Stimulated activated naive CD8-positive, alpha-beta T cell treated with anti-CD3 and anti-CD28 coated beads, Interleukin-15, amount 100 ng/mL, for 72 hours (primary cell): ENCODE results near the gene ZC3HAV1L.
A peak's percentile ranks its signal among the peaks of the same experiment; 100 is the strongest.
"Not testable (repeated sequence)": the region's sequence is repeated elsewhere in the genome, so short reads cannot be mapped to it uniquely, and the experiment has no call there.

Experiments
- ATAC-seq: fragments of 150-1000 bp; cut with Tn5 transposase; 2 replicates; pipeline ENCODE4 v1.10.0; 2021; ENCODE audit warnings: mild to moderate bottlenecking, moderate library complexity
- DNase-seq, 2 donors: peaks; one replicate each; pipeline ENCODE4 v3.0.0; 2021 to 2022
- H3K27ac Mint-ChIP-seq, 2 donors: one replicate each; pipeline ENCODE4 v1.8.0; 2022; ENCODE audit warnings: mild to moderate bottlenecking in 2 of 2, mixed read lengths in 2 of 2, moderate library complexity in 2 of 2
- H3K27me3 Mint-ChIP-seq: one replicate; pipeline ENCODE4 v1.8.0; 2022; ENCODE audit warnings: mixed read lengths
- H3K4me1 Mint-ChIP-seq: one replicate; pipeline ENCODE4 v1.8.0; 2022; ENCODE audit warnings: mild to moderate bottlenecking, mixed read lengths
- H3K4me3 Mint-ChIP-seq, 2 donors: one replicate each; pipeline ENCODE4 v1.8.0; 2022; ENCODE audit warnings: mild to moderate bottlenecking in 2 of 2, mixed read lengths in 2 of 2, moderate library complexity in 1 of 2
- H3K9me3 Mint-ChIP-seq, 2 donors: one replicate each; pipeline ENCODE4 v1.8.0; 2022; ENCODE audit warnings: mixed read lengths in 2 of 2

ZC3HAV1L gene, protein sequence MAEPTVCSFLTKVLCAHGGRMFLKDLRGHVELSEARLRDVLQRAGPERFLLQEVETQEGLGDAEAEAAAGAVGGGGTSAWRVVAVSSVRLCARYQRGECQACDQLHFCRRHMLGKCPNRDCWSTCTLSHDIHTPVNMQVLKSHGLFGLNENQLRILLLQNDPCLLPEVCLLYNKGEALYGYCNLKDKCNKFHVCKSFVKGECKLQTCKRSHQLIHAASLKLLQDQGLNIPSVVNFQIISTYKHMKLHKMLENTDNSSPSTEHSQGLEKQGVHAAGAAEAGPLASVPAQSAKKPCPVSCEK

DNA sequence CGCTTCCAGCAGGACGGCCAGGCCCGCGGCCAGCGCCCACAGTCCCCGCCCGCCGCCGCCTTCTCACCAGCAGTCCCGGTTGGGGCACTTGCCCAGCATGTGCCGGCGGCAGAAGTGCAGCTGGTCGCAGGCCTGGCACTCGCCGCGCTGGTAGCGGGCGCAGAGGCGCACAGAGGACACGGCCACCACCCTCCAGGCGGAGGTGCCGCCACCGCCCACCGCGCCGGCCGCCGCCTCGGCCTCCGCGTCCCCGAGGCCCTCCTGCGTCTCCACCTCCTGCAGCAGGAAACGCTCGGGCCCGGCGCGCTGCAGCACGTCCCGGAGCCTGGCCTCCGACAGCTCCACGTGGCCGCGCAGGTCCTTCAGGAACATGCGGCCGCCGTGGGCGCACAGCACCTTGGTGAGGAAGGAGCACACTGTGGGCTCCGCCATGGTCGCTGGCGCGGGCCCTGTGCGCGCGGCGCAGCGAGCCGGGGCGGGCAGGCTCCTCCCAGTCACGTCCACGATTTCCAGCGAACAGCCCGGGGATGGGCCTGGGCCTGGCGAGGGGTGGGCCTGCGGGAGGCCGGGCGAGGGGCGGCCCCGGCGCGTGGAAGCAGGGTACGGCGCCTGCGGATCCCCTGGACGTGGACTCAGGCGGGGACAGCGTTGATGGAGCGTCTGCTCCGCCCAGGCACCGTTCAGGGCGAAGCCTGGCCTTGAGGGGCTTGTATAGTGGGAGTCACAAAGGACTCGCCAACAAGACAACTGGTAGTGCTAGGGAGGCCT is at the start of gene ZC3HAV1L:
TSS of gene ZC3HAV1L (minus strand) at position 457 of the 768 bp plus-strand sequence. CDS start at position 432, 25 bp downstream.
- H3K27ac Mint-ChIP-seq: peak within 1 kb of the TSS; percentile 85 to 91
- H3K9me3 Mint-ChIP-seq: no peaks in the 10 kb centered on the region
- H3K4me3 Mint-ChIP-seq: peak within 1 kb of the TSS; percentile 83 to 88
- peaks cover 32% of the 10 kb centered on the region for H3K4me1 Mint-ChIP-seq
- no peaks in the 10 kb centered on the region for H3K27me3 Mint-ChIP-seq
- DNase-seq: peak; percentile 60 to 65
- ATAC-seq: peak; percentile 86

DNA sequence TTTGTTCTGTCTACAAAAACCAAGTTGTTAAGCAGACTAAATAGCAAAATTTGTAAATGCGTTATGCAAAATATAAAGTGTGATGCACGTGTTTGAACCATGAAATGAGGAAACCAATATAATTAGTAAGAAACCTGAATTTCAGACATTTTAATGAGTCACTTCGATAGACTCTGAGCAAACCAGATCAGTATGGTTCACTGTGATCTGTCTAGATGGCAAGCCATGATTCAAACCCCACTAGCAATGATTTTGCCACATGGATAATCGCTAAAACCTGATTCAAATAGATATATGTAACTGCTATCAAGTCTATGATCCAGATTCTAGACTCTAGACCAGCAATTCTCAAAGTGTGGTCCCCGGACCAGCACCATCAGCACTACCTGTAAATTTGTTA is 48.9 kb upstream of the ZC3HAV1L start:
- peak; percentile 37 for ATAC-seq
- peaks cover 14 to 16% of the 10 kb centered on the region in 2 donors for H3K9me3 Mint-ChIP-seq
- no peaks in the 10 kb centered on the region for H3K27me3 Mint-ChIP-seq
- no peak overlapping the region for H3K27ac Mint-ChIP-seq
- no peak overlapping the region for H3K4me3 Mint-ChIP-seq
- peaks cover 90% of the 10 kb centered on the region for H3K4me1 Mint-ChIP-seq
- DNase-seq: no peak

DNA sequence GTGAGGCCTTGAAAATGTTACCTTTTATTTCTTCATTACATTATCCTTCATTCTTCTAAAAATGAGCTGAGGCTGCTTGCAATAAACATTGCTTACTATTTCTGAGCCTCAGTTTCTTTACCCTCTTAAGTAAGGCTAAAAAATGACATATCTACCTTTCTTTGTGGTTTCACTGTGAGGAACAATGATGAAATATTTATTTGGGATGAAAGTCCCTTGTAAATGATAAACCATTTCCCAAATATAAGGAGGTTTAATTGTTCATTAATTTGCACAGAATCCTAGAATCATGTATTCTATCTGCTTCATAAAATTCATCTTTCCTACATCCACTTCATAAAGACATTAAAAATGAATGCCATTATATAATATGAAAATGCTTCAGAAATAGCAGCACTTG is 45.7 kb upstream of the ZC3HAV1L start:
- Mint-ChIP-seq H3K4me1 (peaks cover 84% of the 10 kb centered on the region), H3K27me3 (no peaks in the 10 kb centered on the region), H3K9me3 (peaks cover under 1% of the 10 kb centered on the region in 2 donors), H3K4me3 (no peak overlapping the region), H3K27ac (no peak overlapping the region)
- no peak for DNase-seq
- no peak for ATAC-seq

DNA sequence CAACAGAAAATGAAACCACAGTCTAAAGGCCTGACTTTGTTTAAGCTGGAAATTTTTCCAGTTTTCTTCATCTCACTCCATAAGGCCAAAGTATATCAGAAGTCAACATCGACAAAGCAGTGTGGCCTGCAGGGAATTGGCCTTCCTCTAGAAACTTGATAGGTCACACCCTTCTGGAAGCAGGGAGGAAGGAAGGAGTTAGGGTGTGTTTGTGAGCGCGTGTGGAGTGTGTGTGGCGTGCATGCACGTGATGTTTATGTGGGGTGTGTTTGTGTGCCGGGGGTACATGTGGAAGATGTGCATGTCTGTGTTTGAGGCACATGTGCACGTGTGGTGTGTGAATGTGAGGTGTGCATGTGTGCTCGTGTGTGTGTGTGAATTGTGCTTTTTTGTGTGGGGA is 45.1 kb upstream of the ZC3HAV1L start:
- ATAC-seq: no peak
- no peaks in the 10 kb centered on the region for H3K9me3 Mint-ChIP-seq
- peak overlapping the region; percentile 2 to 32 for H3K4me3 Mint-ChIP-seq
- H3K27ac Mint-ChIP-seq: peak overlapping the region; percentile 0 to 54
- H3K27me3 Mint-ChIP-seq: no peaks in the 10 kb centered on the region
- peaks cover 84% of the 10 kb centered on the region for H3K4me1 Mint-ChIP-seq
- no peak for DNase-seq

DNA sequence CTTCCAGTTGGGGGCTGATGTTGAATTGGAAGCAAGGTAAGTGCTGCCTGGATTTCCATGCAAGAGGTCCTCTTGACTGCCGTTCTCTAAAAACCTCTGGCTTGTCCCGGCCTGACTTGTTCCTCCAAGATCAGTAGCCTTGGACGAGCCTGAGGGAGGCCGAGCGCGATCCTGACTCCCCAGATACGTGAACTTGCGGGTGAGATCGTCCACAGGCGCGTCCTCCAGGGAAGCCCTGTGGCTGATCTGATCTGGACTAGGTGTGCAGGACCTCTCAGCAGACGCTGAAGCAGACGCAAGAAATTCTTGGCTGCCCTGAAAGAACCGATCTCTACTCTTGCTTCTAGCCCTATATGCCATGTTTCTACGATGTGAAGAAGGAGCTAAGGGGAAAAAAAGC is 44.0 kb upstream of the ZC3HAV1L start:
- peak overlapping the region; percentile 64 to 81 for H3K27ac Mint-ChIP-seq
- H3K4me3 Mint-ChIP-seq: no peak overlapping the region
- no peaks in the 10 kb centered on the region for H3K27me3 Mint-ChIP-seq
- H3K9me3 Mint-ChIP-seq: no peaks in the 10 kb centered on the region
- ATAC-seq (no peak), DNase-seq (no peak)
- H3K4me1 Mint-ChIP-seq: peaks cover 80% of the 10 kb centered on the region

DNA sequence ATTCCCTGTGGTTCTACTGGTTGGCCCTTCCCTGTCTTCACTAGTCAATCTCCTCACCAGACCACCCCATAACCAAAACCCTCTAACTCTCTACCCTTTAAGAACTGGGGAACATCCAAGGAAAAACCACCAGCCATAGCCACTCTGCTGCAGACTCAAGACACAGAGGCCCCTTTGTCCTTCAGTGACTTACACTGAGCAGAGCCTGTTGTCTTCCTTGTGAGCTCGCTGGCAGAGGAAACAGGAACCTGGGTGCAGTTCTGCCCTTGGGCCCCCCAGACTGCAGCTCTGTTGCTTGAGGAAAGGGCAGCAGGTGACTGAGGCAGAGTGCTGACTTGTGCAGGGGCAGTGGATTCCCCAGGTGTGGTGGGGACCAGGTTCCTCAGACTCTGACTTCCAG is 43.1 kb upstream of the ZC3HAV1L start:
- Mint-ChIP-seq H3K9me3 (no peaks in the 10 kb centered on the region), H3K27ac (peak overlapping the region; percentile 28 to 72), H3K27me3 (no peaks in the 10 kb centered on the region), H3K4me1 (peaks cover 76% of the 10 kb centered on the region), H3K4me3 (no peak overlapping the region)
- no peak for DNase-seq
- no peak for ATAC-seq

DNA sequence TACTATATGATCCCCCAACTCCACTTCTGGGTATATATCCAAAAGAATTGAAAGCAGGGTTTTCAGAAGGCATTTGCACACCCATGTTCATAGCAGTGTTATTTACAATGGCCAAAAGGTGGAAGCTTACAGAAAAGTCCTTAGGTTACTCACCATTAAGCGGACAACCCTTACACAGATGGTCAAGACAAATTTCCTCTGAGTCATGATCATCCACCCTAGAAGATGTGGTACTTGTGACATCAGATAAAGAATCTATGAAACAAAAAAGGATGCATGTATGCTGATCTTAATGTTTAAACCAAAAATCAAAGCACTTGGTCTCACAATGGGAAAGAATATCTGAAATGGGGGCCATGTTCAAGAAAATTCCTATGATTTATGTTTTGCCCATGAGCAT is 42.6 kb upstream of the ZC3HAV1L start:
- Mint-ChIP-seq H3K4me1 (peaks cover 75% of the 10 kb centered on the region), H3K4me3 (no peak overlapping the region)

DNA sequence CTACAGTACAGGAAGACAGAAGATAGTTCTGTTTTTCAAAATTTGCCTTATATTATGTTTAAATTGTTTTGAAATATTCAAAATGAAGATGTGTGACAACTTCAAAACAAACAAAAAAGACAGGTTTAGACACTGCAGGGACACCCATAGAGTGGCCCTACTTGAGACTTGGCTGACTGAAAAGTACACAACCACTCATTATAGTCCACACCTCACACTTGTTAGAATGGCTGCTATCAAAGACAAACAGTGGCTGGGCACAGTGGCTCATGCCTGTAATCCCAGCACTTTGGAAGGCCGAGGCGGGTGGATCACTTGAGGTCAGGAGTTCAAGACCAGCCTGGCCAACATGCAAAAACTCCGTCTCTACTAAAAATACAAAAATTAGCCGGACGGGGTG is 41.9 kb upstream of the ZC3HAV1L start:
- not testable (repeated sequence) for H3K27me3 Mint-ChIP-seq, H3K4me3 Mint-ChIP-seq, ATAC-seq, DNase-seq, H3K9me3 Mint-ChIP-seq
- Mint-ChIP-seq H3K4me1 (peaks cover 73% of the 10 kb centered on the region), H3K27ac (peak overlapping the region in 1 of 2 donors; percentile 65)

More for the DNA sequence above, 42.6 kb upstream of the ZC3HAV1L start:
- Mint-ChIP-seq H3K27me3 (no peaks in the 10 kb centered on the region), H3K9me3 (no peaks in the 10 kb centered on the region), H3K27ac (peak overlapping the region in 1 of 2 donors; percentile 19)
- DNase-seq (no peak), ATAC-seq (no peak)

DNA sequence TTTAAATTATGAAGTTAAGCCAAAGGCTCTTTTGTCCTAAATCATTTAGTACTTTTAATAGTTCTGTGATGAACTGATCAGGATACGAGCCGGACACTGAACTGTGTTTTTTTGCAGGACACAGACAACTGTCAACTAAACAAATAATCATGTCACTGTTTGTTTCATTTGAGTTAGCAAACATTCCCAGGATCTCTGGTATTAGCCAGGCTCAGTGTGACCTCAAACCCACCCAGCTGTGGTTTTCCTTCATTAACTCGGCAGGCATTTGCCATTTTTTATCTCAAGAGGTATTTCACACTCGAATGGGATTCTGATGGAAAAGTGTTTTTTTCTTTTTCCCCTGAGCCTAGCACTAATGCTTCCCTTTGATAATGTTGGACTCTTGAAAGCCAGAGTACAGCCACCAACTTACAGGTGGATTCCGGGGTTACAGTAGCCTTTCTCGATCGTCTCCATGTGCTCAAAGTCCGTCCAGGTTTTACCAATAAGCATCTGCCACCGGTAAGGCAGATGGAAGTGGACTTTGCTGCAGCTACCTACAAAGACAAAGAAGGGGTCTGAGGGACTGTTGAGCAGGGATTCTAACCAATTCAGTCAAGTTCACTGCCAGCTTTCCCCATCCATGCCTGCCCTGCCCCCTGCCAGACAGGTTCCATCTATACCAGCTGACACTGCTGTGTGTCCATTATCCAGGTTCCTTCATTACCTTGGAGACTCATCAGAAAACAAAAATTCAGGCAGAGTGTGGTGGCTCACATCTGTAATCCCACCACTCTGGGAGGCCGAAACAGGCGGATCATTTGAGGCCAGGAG is 40.2 kb upstream of the ZC3HAV1L start:
- Mint-ChIP-seq H3K27ac (peak overlapping the region; percentile 16 to 74), H3K27me3 (no peaks in the 10 kb centered on the region), H3K4me3 (no peak overlapping the region), H3K9me3 (no peaks in the 10 kb centered on the region), H3K4me1 (peaks cover 76% of the 10 kb centered on the region)
- ATAC-seq: no peak
- DNase-seq: no peak

DNA sequence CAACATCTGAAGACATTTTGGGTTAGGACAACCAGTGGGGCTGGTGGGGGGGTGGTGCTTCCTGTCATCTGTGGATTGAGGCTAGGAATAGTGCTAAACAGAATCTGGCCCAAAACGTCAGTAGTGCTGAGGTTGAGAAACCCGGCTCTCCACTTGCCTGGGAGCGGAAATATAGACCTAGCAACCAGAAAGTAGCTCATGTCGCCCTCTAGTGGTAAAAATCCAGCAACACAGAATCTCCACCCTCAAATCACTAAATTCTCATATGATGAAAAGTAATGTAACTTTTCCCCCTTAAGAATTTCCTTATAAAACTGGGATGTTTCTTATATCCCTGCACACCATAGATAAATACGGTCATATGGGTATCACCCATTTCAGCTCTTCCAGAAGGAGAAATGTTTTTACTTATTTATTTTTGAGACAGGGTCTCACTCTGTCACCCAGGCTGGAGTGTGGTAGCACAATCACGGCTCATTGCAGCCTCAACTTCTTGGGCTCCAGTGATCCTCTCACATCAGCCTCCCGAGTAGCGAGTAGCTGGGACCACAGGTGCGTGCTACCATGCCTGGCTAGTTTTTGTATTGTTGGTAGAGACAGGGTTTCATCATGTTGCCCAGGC is 39.3 kb upstream of the ZC3HAV1L start:
- Mint-ChIP-seq H3K9me3 (no peaks in the 10 kb centered on the region), H3K4me3 (peak overlapping the region in 1 of 2 donors; percentile 5), H3K27me3 (no peaks in the 10 kb centered on the region), H3K4me1 (peaks cover 67% of the 10 kb centered on the region), H3K27ac (peak overlapping the region; percentile 77 to 83)
- ATAC-seq (peak; percentile 86), DNase-seq (peak; percentile 62 to 72)

DNA sequence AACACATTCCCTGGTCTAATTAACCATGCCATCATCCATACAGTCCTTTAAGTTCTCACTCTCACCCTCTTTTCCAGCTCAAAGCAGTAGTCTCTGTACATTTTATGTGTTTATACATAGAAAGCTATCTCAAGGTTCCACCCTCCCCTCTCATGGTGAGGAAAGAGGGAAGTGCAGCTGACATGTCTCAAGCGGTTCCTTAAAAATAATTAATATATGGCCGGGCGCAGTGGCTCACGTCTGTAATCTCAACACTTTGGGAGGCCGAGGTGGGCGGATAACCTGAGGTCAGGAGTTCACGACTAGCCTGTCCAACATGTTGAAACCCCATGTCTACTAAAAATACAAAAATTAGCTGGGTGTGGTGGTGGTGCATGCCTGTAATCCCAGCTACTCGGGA is 37.0 kb upstream of the ZC3HAV1L start:
- Mint-ChIP-seq H3K27ac (peak overlapping the region; percentile 67 to 97), H3K4me1 (peaks cover 60% of the 10 kb centered on the region), H3K27me3 (no peaks in the 10 kb centered on the region), H3K4me3 (peak overlapping the region; percentile 61 to 62), H3K9me3 (no peaks in the 10 kb centered on the region)
- DNase-seq (no peak), ATAC-seq (no peak)

DNA sequence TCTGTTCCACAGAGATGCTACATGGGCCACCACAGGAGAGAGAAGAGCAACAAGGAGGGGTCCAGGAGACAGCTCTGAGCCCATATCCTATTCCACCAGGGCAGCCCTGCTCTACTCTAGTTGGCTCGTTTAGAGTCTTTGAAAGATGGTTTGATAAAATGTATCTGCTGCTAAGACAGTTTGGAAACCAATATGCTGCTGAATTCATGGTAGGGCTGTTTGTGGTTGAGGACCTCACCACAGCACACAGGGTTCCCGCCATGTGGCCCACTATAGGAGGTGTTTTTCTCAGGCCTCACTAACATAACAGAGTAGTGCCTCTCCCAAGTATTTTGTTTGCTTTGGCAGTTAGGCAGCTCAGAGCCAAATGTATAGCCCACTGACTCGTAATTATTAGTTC is 35.8 kb upstream of the ZC3HAV1L start:
- peak; percentile 42 for ATAC-seq
- Mint-ChIP-seq H3K9me3 (no peaks in the 10 kb centered on the region), H3K27me3 (no peaks in the 10 kb centered on the region), H3K27ac (peak overlapping the region; percentile 43 to 78), H3K4me3 (peak overlapping the region; percentile 17 to 61), H3K4me1 (peaks cover 64% of the 10 kb centered on the region)
- DNase-seq: no peak

DNA sequence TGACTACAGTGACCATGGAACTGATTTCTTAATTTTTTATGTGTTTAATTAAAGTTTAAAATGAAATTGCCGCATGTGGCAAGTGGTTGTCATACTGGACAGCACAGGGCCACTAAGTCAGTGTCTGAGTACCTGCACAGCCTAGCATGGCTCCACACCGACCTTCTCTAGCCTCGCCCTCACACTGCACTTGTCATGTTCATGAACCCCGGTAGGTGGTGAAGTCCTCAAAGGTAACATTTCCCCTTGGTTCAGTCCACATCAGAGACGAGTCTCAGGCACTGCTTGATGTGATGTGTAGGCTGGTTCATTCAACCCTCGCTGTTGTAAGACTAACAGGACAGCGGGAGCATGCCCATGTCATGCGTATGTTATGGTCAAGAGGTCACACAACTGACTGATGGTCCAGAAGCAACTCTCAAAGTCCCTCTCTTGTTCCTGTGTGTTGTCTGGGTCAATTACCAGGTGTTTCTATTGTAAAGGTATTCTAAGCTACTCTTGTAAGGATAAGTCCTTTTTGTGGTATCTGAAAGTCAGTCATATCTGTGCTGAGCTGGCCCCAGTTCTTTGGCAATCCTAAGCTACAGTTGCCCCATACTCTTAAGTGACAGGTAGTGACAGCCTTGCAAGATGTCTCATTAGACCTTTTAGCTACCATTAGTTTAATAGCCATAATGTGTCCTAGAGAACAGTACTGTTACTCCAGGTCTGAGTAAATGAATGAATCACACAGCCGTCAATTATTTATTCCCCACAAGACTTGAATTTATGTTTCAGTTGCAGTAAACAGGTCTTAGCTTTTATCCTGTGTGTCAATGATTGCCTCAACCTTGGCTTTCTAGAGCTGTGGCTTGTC is 32.9 kb upstream of the ZC3HAV1L start:
- H3K27me3 Mint-ChIP-seq: no peaks in the 10 kb centered on the region
- peaks cover 73% of the 10 kb centered on the region for H3K4me1 Mint-ChIP-seq
- DNase-seq (no peak), ATAC-seq (peak; percentile 57)
- H3K27ac Mint-ChIP-seq: peak overlapping the region; percentile 72 to 95
- no peak overlapping the region for H3K4me3 Mint-ChIP-seq
- no peaks in the 10 kb centered on the region for H3K9me3 Mint-ChIP-seq

DNA sequence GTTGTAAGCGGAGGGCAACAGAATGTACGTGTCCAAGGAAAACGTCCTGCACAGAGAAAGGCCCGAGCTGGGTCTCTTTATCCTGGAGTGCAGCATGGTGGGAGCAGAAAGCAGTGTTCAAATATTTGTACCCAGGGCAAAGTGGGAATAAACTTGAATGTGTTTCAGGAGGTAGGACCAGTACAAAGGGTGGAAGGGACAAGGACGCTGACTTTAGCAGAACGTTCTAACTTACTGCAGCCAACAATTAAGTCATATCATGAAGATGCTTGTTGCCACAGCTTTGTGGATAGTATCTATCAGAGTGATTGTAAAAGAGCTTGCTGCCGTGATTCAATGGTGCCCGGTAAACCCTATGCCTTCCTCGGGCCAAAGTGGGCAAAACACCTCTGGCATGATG is 30.5 kb upstream of the ZC3HAV1L start:
- Mint-ChIP-seq H3K4me1 (peaks cover 76% of the 10 kb centered on the region), H3K27ac (peak overlapping the region; percentile 27 to 36), H3K9me3 (no peaks in the 10 kb centered on the region), H3K4me3 (no peak overlapping the region), H3K27me3 (no peaks in the 10 kb centered on the region)
- ATAC-seq: no peak
- no peak for DNase-seq
